ENCODE data around the gene CDH22. TPM values are rescaled to one million over a fixed set of nuclear protein-coding genes. Genes with fewer than 3 reads are reported as not detected.
A peak's percentile ranks its signal among the peaks of the same experiment; 100 is the strongest.

Gene CDH22
- total and polyA plus RNA-seq, 9 of the 15 experiments (the other 6 are each of a cell fraction or from before 2014, with no cell fraction given), result 0.07 to 0.08 TPM; not detected in 7

GRCh38 chr20:46214824-46215488, 93.3 kb downstream of the CDH22 start:
- no peak for FAIRE-seq
- POLR2A ChIA-PET, result interaction anchor here (1.3 to 1.4 kb wide), 2 partner anchors 9 to 16 kb away, joined by 3 read pairs; no protein-coding TSS in a partner anchor
- CTCF ChIA-PET (ENCODE audit: low intra/inter-chr PET ratio), result interaction anchor here (0.7 kb wide), 1 partner anchor 97 kb away, joined by 3 read pairs; no protein-coding TSS in a partner anchor
- TF ChIP-seq NFIC (IDR thresholded peaks at IDR 0.05) (peak; percentile 80), PTTG1 (tag; IDR thresholded peaks at IDR 0.05; ENCODE audit: low read depth) (no peak), ZNF76 (CRISPR knock-in tag; IDR thresholded peaks at IDR 0.05; ENCODE audit: borderline replicate concordance) (no peak), TOE1 (IDR thresholded peaks at IDR 0.05; ENCODE audit: borderline replicate concordance) (no peak), TOE1 (CRISPR knock-in tag; IDR thresholded peaks at IDR 0.05; ENCODE audit: borderline replicate concordance, low read depth) (no peak), POLR2AphosphoS5 (IDR thresholded peaks at IDR 0.05; ENCODE audit: control insufficient read depth, insufficient read depth, low read depth, low read length) (no peak), SP2 (IDR thresholded peaks at IDR 0.05; ENCODE audit: extremely low read depth, low read depth, low read length, poor library complexity, severe bottlenecking) (no peak), MCM3 (IDR thresholded peaks at IDR 0.05) (no peak), IRF9 (tag; IDR thresholded peaks at IDR 0.05) (no peak), ZNF146 (CRISPR knock-in tag; IDR thresholded peaks at IDR 0.05; ENCODE audit: unreplicated experiment) (peak; percentile 85), ATF4 (CRISPR knock-in tag; IDR thresholded peaks at IDR 0.05) (no peak), TARDBP (IDR thresholded peaks at IDR 0.05) (no peak), CBX5 (IDR thresholded peaks at IDR 0.05; ENCODE audit: borderline replicate concordance, low read depth) (no peak), ZBED1 (IDR thresholded peaks at IDR 0.05) (no peak), E2F1 (CRISPR knock-in tag; IDR thresholded peaks at IDR 0.05) (no peak), ARID3A (IDR thresholded peaks at IDR 0.05; ENCODE audit: borderline replicate concordance, low read depth, low read length) (no peak)

More at GRCh38 chr20:46214824-46215488, 93.3 kb downstream of the CDH22 start:
- ATAC-seq, result no peak
- H3K36me3 ChIP-seq (ENCODE audit: control insufficient read depth, insufficient read depth, low read length), result no peaks in the 10 kb centered on the region
- no peak for DNase-seq (ENCODE audit: extremely low read depth in 1 of 4, low spot score in 3 of 4)
- no peak overlapping the region for H3K9ac ChIP-seq (ENCODE audit: insufficient read depth in 1 of 2, low read depth in 2 of 2, low read length in 2 of 2)
- peaks cover 16 to 38% of the 10 kb centered on the region in 2 experiments; a peak in 4 of 5 replicates for H3K27me3 ChIP-seq (ENCODE audit: control insufficient read depth in 2 of 2, insufficient read depth in 2 of 2, low read length in 2 of 2)
- H3K79me2 ChIP-seq (ENCODE audit: control insufficient read depth, insufficient read depth, low read length), result no peaks in the 10 kb centered on the region
- H4K20me1 ChIP-seq (replicated peaks; ENCODE audit: control insufficient read depth, insufficient read depth, low read length), result peaks cover 22% of the 10 kb centered on the region
- no peaks in the 10 kb centered on the region for H3K9me3 ChIP-seq (replicated peaks; ENCODE audit: control insufficient read depth, insufficient read depth, low read depth, low read length)
- no peak overlapping the region for H3K27ac ChIP-seq (ENCODE audit: extremely low read depth, low read depth, low read length)
- no peak overlapping the region for H3K4me2 ChIP-seq (ENCODE audit: insufficient read depth, low read length)
- no peak overlapping the region for H2AFZ ChIP-seq (ENCODE audit: low read depth, low read length)
- 17% methylated on average over 4 of the region's 4 CpGs for WGBS (ENCODE audit: insufficient coverage, low coverage, missing lambda C conversion rate)
- H3K4me3 ChIP-seq, result no peak overlapping the region
- intact Hi-C loops (cut with micrococcal nuclease), result no loop called here
- in situ Hi-C loops (cut with MboI), result no loop called here
- H3K9me1 ChIP-seq (ENCODE audit: control insufficient read depth, insufficient read depth, low read length), result no peaks in the 10 kb centered on the region
- H3K4me1 ChIP-seq (replicated peaks in 1 of 2; ENCODE audit: control insufficient read depth in 2 of 2, insufficient read depth in 2 of 2, low read length in 2 of 2), result peaks cover 11 to 26% of the 10 kb centered on the region in 2 experiments; a peak in 3 of 5 replicates
- no TSS peak for BruUV-seq (replicated peaks)
